HG02870 (cell line): Measurements from ENCODE around the gene G6PD.
"Not testable (repeated sequence)": the region's sequence is repeated elsewhere in the genome, so short reads cannot be mapped to it uniquely, and the experiment has no call there.

Experiments
- ATAC-seq: cut with Tn5 transposase; IDR thresholded peaks from one replicate; pipeline ENCODE4 v1.9.1; 2021; ENCODE audit warnings: mild to moderate bottlenecking, moderate library complexity; ENCODE audit not compliant: unreplicated experiment

Gene G6PD

GRCh38 chrX:154546354-154547244, at the start of gene G6PD:
G6PD (minus strand) TSS chrX:154546846; CDS start chrX:154546155, 691 bp downstream.
- peak; percentile 29 for ATAC-seq

GRCh38 chrX:154595559-154596249, 49.1 kb upstream of the G6PD start:
- ATAC-seq: no peak

- no peak for ATAC-seq
Measured at GRCh38 chrX:154594491-154594890, 47.8 kb upstream of the G6PD start.

DNA sequence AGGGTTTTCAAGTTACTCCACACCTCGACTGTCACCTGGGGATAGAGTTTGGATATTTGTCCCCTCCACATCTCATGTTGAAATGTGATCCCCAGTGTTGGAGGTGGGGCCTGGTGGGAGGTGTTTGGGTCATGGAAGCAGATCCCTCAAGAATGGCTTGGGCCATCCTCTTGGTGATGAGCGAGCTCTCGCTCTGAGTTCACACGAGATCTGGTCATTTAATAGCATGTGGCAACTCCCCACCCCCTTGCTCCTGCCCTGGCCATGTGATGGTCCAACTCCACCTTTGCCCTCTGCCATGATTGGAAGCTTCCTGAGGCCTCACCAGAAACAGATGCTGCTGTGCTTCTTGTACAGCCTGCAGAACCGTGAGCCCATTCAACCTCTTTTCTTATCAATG, 46.6 kb upstream of the G6PD start:
- no peak for ATAC-seq

- ATAC-seq: no peak
Measured at GRCh38 chrX:154592505-154592904, 45.9 kb upstream of the G6PD start.

- not testable (repeated sequence) for ATAC-seq
Measured at GRCh38 chrX:154590415-154590814, 43.8 kb upstream of the G6PD start.

- ATAC-seq: not testable (repeated sequence)
Measured at GRCh38 chrX:154584585-154585183, 38.0 kb upstream of the G6PD start, which contains the start of gene CTAG1A. CTAG1A (plus strand) TSS chrX:154585133; CDS start chrX:154585207, 74 bp downstream.

DNA sequence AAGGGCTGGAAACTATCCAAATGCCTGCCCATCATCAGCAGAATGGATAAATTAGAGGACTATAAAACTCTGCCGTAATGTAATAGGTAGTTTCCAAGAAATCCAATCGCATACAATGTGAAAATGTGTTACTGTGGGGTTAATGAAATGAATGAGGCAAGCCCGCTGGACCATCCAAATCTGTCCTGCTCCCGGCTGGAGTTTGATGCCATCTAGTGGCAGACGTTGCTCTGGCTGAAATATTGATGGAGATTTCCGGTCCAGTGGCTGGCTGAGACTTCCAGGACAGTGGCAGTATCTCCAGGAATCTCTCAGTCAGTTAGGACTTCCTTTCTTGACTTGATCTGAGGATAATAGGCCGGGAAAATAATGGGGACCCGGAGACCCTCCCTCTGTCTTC, 36.3 kb upstream of the G6PD start:
- ATAC-seq: not testable (repeated sequence)

DNA sequence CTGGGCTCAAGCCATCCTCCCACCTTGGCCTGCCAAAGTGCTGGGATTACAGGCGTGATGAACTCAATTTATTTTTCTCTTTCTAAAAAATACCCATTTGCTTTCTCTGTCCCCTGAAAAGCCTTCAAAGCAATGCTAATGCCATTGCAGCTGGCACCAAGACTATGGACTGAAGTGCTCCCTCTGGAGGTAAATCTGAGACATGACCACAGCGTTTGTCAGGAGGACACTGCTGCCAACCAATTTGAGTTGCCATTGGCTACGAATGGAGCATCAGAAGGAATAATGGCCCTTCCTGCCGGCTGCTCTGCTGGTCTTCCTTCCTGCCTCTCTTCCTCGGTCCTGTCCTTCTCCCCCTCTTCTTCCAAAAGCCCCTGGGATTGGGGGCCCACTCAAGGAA, 28.4 kb upstream of the G6PD start:
- ATAC-seq: not testable (repeated sequence)

DNA sequence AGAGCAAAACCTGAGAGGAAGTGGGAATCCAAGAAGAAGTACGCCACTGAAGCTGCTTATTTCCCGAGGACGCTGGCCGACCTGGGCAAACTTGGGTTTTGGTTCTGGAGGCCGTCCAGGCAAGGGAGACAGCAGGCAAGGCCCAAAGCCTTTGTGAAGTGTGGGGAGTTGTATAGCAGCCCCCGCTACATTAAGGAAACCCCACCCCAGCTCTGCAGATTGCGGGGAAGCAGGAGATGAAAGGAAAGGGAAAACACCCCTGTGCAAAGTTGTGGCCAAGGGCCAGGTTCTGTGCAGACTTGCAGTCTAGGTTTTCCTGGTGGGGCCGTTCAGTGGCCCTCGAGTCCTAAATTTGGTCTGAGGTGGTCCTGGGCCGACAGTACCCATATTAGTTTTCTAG, 26.4 kb upstream of the G6PD start:
- not testable (repeated sequence) for ATAC-seq

GRCh38 chrX:154570361-154570760, 23.7 kb upstream of the G6PD start:
- not testable (repeated sequence) for ATAC-seq

GRCh38 chrX:154562295-154562694, 15.6 kb upstream of the G6PD start:
- ATAC-seq: not testable (repeated sequence)

- ATAC-seq: not testable (repeated sequence)
Measured at GRCh38 chrX:154560326-154560725, 13.7 kb upstream of the G6PD start.

- not testable (repeated sequence) for ATAC-seq
Measured at GRCh38 chrX:154558896-154559295, 12.2 kb upstream of the G6PD start.

- not testable (repeated sequence) for ATAC-seq
Measured at GRCh38 chrX:154558060-154558690, 11.5 kb upstream of the G6PD start.

- ATAC-seq: not testable (repeated sequence)
Measured at GRCh38 chrX:154552112-154552806, 5.6 kb upstream of the G6PD start.

DNA sequence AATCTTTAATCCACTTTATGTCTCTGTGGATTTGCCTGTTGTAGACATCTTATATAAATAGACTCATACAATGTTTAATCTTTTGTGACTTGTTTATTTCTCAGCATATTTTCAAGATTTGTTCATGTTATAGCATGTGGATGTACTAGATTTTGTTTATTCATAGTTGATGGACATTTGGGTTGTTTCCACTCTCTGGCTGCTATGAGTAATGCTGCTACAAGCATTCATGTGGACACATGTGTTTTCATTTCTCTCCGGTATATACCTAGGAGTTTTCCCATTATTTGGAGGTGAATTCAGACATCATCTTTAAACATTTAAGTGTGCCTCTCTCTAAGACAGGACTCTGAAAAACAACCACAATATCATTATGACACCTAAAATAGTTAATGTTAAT, 3.1 kb upstream of the G6PD start:
- ATAC-seq: no peak

GRCh38 chrX:154548028-154548316, 1.3 kb upstream of the G6PD start:
- no peak for ATAC-seq

GRCh38 chrX:154547245-154548027, 790 bp upstream of the G6PD start, which contains the start of gene IKBKG:
IKBKG (plus strand) TSS chrX:154547620; CDS start chrX:154552003, 4,383 bp downstream.
- peak; percentile 72 for ATAC-seq
